Fibroblast of peridontal ligament (primary cell): Measurements from ENCODE around the gene PRB4.
"Not testable (repeated sequence)": the region's sequence is repeated elsewhere in the genome, so short reads cannot be mapped to it uniquely, and the experiment has no call there.

Experiments
- DNase-seq: peaks from one replicate; pipeline ENCODE4 v3.0.0-alpha.2; 2010; ENCODE audit errors: extremely low read depth

The PRB4 gene

DNA sequence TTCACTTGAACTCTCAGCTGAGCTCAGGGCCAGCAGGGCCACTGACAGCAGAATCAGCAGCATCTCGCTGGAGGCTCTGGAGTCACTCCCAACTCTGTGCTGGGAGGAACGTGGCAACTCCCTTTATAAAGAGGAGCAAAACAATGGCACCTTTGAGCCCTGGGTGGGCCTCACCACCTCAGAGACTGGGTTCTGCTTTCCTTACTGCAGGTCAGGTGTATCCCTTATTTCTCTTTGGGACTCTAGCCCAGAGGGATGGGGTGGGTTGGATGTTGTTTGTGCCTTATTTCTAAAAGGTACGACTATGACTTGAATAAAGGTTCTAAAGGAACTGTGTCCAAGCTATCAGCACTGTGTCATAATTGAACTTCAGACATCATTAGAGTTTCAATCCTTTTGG is at the start of gene PRB4:
TSS of gene PRB4 (minus strand) at position 101 of the 400 bp plus-strand sequence. CDS start at position 63, 38 bp downstream.
- no peak for DNase-seq

DNA sequence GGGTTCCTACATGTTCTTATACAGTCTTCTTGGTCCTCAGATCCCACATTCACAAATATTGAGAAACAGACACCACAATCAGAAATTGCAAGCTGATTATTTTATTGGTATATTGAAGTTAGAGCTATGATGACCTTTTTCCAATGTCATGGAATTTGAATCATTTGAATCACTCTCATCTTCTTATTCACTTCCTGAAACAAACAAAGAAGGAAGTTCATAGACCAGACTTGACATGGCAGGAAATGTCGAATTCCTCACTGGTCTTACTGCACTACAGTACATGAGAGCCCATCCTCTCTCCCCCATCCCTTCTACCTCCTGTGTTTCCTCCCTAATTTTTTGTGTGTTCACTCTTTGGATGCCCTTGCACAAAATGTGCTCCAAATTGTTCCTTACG is 41.5 kb upstream of the PRB4 start:
- DNase-seq = not testable (repeated sequence)

GRCh38 chr12:11348439-11348838 is 38.2 kb upstream of the PRB4 start:
- no peak for DNase-seq

- DNase-seq = no peak
Observed at GRCh38 chr12:11347810-11348209, 37.6 kb upstream of the PRB4 start.

GRCh38 chr12:11344500-11344899 is 34.3 kb upstream of the PRB4 start:
- DNase-seq = no peak

- no peak for DNase-seq
Observed at GRCh38 chr12:11324426-11324825, 14.2 kb upstream of the PRB4 start.

DNA sequence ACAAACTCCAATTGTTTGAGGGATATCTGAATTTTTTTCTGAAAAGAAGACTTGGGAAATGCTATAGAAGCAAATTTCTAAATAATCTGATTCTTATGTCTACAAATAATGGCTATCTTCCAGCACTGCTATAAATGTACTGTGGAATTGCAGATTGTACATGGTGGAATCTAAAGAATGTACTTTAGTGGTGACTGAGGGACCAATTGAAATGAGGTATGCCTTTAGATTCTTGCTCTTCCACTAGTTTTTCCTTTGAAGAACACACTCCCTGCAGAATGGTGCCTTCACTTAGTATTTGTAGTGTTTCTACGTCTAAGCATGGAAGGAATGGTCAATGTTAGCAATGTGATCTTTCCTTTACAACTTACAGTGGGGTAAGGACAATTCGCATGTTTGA is 11.7 kb upstream of the PRB4 start:
- DNase-seq = no peak

GRCh38 chr12:11307143-11307542 is 3.1 kb downstream of the PRB4 start:
- no peak for DNase-seq

- DNase-seq = no peak
Observed at GRCh38 chr12:11273449-11273848, 36.8 kb downstream of the PRB4 start.

DNA sequence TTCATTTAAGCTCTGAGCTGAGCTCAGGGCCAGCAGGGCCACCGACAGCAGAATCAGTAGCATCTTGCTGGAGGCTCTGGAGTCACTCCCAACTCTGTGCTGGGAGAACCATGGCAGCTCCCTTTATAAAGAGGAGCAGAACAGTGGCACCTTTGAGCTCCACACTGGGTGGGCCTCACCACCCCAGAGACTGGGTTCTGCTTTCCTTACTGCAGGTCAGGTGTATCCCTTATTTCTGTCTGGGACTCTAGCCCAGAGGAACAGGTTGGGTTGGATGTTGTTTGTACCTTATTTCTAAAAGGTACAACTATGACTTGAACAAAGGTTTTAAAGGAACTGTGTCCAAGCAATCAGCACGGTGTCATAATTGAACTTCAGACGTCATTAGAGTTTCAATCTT is 40.6 kb downstream of the PRB4 start, which contains the start of gene PRB3:
TSS of gene PRB3 (minus strand) at position 101 of the 400 bp plus-strand sequence. CDS start at position 63, 38 bp downstream.
- no peak for DNase-seq

- DNase-seq = no peak
Observed at GRCh38 chr12:11264501-11264900, 45.7 kb downstream of the PRB4 start.
